Mammary epithelial cell (primary cell): ENCODE results near the gene TECPR2.

Experiments used
- EZH2 ChIP-seq: IDR thresholded peaks from 2 replicates; pipeline ENCODE4 v1.6.1; 2012; ENCODE audit warnings: low read length, inconsistent platforms, borderline replicate concordance
- TF ChIP-seq, protein P1 (sequence below), 2 donors: IDR thresholded peaks in 1 of 2; conservative IDR thresholded peaks in 1 of 2; 2 replicates each; pipeline ENCODE4 v1.5.1; 2011 to 2012; ENCODE audit warnings: inconsistent platforms in 2 of 2, low read length in 2 of 2, mild to moderate bottlenecking in 2 of 2, control low read depth in 1 of 2, low read depth in 1 of 2; ENCODE audit not compliant: insufficient read depth in 1 of 2; ENCODE audit errors: extremely low read depth in 1 of 2

GRCh38 chr14:102451064-102451352 is 88.3 kb downstream of the TECPR2 start:
- TF ChIP-seq, protein P1, sequence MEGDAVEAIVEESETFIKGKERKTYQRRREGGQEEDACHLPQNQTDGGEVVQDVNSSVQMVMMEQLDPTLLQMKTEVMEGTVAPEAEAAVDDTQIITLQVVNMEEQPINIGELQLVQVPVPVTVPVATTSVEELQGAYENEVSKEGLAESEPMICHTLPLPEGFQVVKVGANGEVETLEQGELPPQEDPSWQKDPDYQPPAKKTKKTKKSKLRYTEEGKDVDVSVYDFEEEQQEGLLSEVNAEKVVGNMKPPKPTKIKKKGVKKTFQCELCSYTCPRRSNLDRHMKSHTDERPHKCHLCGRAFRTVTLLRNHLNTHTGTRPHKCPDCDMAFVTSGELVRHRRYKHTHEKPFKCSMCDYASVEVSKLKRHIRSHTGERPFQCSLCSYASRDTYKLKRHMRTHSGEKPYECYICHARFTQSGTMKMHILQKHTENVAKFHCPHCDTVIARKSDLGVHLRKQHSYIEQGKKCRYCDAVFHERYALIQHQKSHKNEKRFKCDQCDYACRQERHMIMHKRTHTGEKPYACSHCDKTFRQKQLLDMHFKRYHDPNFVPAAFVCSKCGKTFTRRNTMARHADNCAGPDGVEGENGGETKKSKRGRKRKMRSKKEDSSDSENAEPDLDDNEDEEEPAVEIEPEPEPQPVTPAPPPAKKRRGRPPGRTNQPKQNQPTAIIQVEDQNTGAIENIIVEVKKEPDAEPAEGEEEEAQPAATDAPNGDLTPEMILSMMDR (conservative IDR thresholded peaks at IDR 0.05 in 1 of 2, IDR thresholded peaks at IDR 0.05 in 1 of 2; ENCODE audit: extremely low read depth in 1 of 2, insufficient read depth in 1 of 2, low read depth in 1 of 2, low read length in 2 of 2), result no peak
- no peak for TF ChIP-seq EZH2
